PFSK-1 (cell line): ENCODE data around the gene KRTAP20-2.

ENCODE experiments used
- FOXP2 ChIP-seq: optimal IDR thresholded peaks from 2 replicates; pipeline ENCODE3; 2011; ENCODE audit warnings: borderline replicate concordance, control low read depth, inconsistent platforms; ENCODE audit not compliant: insufficient read depth; ENCODE audit errors: extremely low read length, extremely low read depth
- POLR2AphosphoS5 ChIP-seq: IDR thresholded peaks from 2 replicates; pipeline ENCODE4 v1.6.1; 2012; ENCODE audit warnings: low read depth, mild to moderate bottlenecking, control low read depth, low read length, moderate library complexity
- REST ChIP-seq, 2 experiments: IDR thresholded peaks; 2 replicates each; pipeline versions ENCODE4 v1.6.1 to v1.8.0; 2011 to 2012; ENCODE audit warnings: low read depth in 2 of 2, low read length in 2 of 2, control low read depth in 1 of 2, inconsistent platforms in 1 of 2, mild to moderate bottlenecking in 1 of 2, moderate library complexity in 1 of 2; ENCODE audit not compliant: insufficient read depth in 1 of 2
- SIN3A ChIP-seq: IDR thresholded peaks from 2 replicates; pipeline ENCODE4 v1.6.1; 2012; ENCODE audit warnings: mild to moderate bottlenecking, low read length, moderate library complexity, borderline replicate concordance; ENCODE audit not compliant: insufficient read depth
- TAF1 ChIP-seq: IDR thresholded peaks from 2 replicates; pipeline ENCODE4 v1.6.1; 2012; ENCODE audit warnings: low read length, control low read depth, borderline replicate concordance; ENCODE audit not compliant: insufficient read depth

Gene KRTAP20-2

GRCh38 chr21:30680586-30680985 is 45.6 kb downstream of the KRTAP20-2 start:
- TF ChIP-seq REST (IDR thresholded peaks at IDR 0.05; ENCODE audit: insufficient read depth in 1 of 2, low read depth in 2 of 2, low read length in 2 of 2) (no peak), TAF1 (no peak)

- no peak for TF ChIP-seq TAF1
- no peak for TF ChIP-seq FOXP2
- TF ChIP-seq REST (IDR thresholded peaks at IDR 0.05; ENCODE audit: insufficient read depth in 1 of 2, low read depth in 2 of 2, low read length in 2 of 2), result no peak
- TF ChIP-seq SIN3A, result no peak
- no peak for TF ChIP-seq POLR2AphosphoS5
Observed at GRCh38 chr21:30684506-30684905, 49.5 kb downstream of the KRTAP20-2 start.
